Activated CD4-positive, alpha-beta T cell treated with anti-CD3 and anti-CD28 coated beads for 24 hours (primary cell): Measurements from ENCODE around the gene RIN2.

Source experiments
- DNase-seq, 2 donors: peaks; one replicate each; pipeline ENCODE4 v3.0.0-alpha.2; 2020; ENCODE audit warnings: low read depth in 2 of 2

Gene RIN2

DNA sequence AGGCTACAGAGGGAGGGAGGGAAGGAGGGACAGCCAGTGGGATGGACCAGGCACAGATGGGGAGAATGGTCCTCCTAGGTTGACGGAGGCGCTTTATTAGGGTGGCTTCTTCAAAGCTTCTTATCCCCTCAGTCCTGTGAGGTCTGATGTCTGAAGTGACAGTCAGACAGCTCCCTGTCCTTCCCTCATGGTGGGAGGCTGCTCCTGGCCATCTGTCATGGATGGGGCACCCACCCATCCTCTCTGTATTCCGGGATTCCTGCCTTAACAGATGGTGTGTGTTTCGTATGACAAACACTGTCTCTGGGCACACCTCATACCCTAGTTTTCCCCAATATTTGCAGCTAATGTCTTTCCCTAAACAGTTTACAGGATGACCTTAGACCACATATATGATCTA is 7.9 kb downstream of the RIN2 start:
- DNase-seq = no peak

DNA sequence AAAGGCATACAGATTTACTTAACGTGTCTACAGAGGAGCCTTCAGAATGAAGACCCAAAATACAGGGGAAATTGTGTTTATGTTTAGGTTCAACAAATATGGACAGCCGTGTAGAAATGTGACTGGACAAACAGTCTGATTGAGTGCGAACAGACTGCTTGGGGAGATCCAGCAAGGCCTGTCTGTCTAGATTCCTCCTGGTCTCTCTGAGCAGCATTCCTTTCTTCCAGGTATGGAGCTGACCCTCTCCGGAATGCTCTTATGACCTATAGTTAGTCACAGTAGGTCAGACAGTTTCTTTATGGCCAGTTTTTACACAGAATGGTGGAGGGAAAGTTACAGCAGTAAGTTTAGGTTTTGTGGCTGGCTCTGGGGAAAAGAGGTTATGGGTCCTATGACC is 9.0 kb downstream of the RIN2 start:
- DNase-seq = no peak

GRCh38 chr20:19768325-19768842 is 10.3 kb downstream of the RIN2 start:
- no peak for DNase-seq

GRCh38 chr20:19769507-19769906 is 11.4 kb downstream of the RIN2 start:
- no peak for DNase-seq

GRCh38 chr20:19770375-19770774 is 12.3 kb downstream of the RIN2 start:
- DNase-seq = no peak

GRCh38 chr20:19771031-19771430 is 13.0 kb downstream of the RIN2 start:
- DNase-seq = no peak

DNA sequence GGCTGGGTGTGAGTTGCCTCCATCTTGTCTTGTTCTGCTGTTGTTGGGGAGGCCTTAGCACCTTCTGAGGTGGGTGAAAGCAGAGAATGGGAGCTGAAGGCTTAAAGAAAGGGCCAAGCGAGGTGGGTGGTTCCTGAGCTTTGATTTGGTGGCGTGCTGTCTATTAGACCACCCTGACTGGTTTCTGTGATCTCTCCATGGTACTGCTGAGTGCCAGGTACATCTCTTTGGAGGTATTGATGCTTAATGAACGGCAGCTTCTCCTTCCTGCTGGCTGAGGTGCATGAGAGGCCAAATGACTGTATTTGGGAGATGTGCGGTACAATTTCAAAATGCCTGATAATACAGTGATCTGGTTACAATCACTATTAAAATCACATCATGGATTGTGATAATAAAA is 15.4 kb downstream of the RIN2 start:
- DNase-seq = no peak

DNA sequence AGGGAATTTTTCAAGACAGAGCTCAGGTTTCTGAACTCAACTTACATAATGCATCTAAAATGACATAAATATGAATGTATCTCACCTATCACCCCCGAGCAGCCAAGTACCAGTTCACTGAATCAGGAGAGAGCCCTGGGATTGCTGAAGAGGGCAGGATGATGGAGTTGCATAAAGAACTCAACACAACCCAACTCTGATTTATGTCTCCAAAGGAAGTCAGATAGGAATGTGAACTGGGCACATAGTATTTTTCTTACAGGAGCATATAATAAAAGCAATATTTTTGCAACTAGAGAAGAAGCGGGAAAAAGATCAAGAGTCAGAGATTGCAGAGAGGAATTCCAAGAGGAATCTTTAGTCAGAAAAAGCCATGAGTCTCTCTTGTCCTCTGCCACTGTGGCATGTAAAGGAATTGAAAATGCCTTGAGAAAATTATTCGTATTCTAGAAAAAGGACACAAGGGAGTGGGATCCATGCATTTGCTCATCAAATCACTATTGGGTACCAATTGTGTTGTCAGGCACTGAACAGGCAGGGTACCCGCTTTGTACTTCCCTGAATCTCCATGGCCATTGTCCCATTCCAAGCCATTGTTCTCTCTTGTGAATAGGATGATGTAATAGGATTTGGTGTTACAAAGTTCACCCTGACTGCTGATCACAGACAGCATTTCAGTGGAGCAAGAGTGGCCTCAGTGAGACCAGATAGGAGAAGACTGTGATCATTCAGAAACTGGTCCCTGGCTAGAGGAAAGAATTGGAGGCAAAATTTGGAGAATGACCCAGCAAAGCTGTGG is 16.3 kb downstream of the RIN2 start:
- no peak for DNase-seq

- DNase-seq = no peak
These were observed 17.5 kb downstream of the RIN2 start for GRCh38 chr20:19775353-19776253.

- no peak for DNase-seq
These were observed 19.3 kb downstream of the RIN2 start for GRCh38 chr20:19777315-19777714.

DNA sequence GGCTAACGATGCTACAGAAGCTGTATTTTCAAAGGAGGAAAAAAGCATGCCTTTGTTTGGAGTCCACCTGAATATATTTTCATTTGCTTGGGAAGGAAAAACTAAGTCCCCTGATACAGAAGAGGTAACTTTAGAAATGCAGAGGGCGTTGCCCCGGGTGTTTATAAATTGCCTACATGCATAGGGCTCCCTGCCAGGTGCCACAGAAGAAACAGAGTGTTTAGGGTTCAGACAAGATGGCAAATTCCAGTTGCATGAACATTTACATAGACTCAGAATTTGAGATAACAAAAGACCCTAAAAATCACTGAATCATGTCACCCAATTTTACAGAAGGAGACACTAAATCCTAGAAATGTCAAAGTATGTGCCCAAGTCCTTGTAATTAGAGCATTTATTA is 19.9 kb downstream of the RIN2 start:
- no peak for DNase-seq

- DNase-seq = no peak
These were observed 20.3 kb downstream of the RIN2 start for GRCh38 chr20:19778404-19778803.

GRCh38 chr20:19779634-19780033 is 21.6 kb downstream of the RIN2 start:
- DNase-seq = no peak

- DNase-seq = no peak
These were observed 22.2 kb downstream of the RIN2 start for GRCh38 chr20:19780261-19780660.

DNA sequence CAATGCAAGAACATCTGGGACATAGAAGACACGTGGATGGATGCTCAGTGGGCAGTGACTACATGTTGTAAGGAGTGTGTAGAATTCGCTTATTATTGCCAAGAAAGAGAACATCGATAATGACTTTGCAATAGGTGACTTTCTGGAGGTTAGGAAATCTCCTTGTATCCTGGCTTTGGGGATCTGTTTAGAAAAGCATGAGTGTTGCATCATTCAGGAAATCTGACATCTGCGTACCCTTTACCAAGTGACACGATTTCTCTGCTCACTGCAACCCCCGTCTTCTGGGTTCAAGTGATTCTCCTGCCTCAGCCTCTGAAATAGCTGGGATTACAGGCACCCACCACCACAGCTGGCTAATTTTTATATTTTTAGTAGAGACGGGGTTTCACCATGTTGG is 23.2 kb downstream of the RIN2 start:
- DNase-seq = no peak

DNA sequence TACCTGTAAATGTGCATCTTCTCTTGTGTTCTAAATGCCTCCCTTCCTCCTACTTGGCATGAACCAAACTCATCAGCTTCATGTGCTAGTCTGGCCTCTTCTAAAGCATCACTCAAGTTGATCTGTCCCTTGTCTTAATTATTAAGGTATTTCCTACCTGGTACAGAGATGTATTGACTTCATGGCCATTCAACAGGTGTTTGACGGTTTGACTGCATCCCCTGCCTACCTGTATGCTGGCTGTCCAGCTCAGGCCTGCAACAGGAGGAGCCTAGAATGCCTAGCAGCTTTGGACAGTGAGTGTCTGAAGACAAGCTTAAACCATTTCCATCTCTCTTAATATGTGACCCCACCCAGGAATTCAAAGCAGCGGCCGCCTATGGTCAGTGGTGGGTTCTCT is 24.6 kb downstream of the RIN2 start:
- no peak for DNase-seq

- no peak for DNase-seq
These were observed 25.9 kb downstream of the RIN2 start for GRCh38 chr20:19783966-19784401.

DNA sequence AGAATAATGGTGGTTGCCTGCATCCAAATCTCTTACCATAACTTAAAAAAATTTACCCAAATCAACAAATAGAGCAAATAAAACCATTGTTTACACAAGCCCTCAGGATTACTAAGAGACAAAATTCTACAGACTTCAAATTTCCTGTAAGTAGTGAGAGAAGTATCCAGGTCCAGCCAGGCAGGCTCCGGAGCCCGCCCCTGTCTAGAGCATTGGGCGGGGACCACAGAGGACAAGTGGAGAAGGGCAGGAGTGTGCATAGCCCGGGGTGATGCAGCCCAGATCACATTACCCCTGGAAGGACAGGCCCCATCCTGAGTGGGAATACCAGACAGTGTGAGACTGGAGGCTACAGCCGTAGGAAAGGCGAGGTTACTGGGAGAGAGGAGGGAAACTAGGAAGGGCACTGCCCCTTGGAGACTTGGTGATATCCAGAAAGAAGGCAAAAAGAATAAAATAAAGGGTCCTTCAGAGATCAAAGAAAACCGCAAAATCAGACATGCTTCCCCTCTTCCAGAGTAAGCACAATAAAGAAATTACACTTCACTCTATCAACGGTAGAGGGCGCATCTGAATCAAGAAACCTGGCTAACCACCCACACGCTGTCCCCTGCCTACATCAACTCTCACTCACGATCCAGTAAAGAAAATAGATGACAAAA is 26.6 kb downstream of the RIN2 start:
- DNase-seq = peak; percentile 4 to 5

DNA sequence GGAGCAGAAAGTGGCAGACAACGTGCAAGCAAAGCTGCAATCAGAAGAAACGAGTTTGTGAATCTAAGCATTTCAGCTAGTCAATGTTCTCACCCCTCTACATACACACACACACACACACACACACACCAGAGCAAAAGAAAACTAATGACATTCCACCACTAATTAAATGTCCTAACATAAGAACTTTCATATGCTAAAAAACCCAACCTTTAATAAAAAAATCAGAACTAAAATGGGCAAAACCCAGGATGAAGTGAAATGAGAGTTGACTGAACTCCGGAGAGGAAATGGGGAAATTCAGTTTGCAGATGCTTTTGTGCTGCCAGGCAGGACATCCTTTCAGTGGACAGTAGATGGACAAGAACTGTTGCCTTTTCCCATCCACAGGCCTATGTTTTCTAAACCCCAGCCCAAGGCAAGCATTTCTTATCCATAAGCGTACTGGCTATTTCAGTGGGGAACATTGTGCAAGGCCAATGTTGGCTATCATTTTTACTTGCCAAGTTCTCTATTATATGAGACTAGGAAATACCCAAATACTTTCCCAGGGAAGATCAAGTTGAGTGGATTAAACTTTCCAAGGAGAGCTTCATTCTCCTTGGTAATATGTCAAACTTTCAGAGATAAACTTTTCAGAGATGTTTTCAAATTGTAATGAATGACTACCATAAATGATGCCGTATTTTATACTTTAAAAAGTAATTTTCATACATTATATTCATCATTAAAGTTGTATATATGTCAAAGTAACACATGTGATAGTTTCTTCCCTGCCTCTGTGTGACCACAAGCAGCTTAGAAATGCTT is 27.3 kb downstream of the RIN2 start:
- DNase-seq = no peak

GRCh38 chr20:19785983-19786285 is 27.9 kb downstream of the RIN2 start:
- no peak for DNase-seq

DNA sequence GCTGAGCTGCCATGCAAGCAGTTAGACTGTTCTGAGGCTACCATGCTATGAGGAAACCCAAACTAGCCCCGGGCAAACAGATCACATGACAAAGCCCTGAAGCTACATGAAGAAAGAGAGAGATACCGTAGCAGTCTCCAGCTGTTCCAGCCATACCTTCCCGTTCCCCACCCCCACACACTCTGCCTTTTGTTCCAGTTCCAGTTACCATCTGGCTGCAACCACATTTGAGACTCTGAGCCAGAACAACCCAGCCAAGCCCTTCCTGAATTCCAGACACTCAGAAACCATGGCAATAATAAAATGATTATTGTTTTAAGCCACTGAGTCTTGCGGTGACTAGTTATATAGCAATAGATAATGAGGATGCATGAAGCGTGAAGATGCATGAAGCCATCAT is 28.3 kb downstream of the RIN2 start:
- DNase-seq = no peak

- no peak for DNase-seq
These were observed 29.3 kb downstream of the RIN2 start for GRCh38 chr20:19787366-19787765.
